Measurements from ENCODE around the gene ANKRD37.

DNA sequence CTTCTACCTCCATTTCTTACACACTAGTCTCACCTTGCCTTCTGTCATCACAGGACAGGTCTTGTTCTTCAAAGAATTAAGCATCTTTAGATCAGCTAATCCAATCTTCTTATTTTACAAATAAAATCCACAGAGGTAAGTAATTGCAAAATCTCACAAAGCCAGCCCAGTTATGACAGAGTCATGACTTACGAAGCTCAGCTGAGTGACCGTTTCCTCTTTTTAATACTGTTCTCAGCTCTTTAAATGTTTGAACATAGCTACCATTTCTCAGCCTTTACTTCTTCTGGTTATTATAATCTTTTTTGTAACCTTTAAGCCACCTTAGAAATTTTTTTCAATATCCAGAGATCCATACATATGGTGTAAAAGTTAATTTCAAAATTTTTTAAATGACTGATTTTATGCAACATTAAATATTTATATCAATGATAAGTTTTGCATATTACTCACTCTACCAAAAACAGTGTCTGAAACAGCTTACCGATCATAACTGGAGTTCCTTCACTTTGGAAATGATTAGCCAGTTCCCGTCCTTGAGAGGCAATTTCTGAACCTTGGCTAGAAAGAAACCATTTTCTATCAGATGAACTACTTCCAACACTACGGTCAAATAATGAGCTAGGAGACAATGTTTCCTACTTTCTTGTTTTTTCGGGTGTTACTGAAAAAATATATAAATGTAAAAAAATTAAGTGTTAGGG is 8.8 kb downstream of the ANKRD37 start:
- TF ChIP-seq, protein P1, sequence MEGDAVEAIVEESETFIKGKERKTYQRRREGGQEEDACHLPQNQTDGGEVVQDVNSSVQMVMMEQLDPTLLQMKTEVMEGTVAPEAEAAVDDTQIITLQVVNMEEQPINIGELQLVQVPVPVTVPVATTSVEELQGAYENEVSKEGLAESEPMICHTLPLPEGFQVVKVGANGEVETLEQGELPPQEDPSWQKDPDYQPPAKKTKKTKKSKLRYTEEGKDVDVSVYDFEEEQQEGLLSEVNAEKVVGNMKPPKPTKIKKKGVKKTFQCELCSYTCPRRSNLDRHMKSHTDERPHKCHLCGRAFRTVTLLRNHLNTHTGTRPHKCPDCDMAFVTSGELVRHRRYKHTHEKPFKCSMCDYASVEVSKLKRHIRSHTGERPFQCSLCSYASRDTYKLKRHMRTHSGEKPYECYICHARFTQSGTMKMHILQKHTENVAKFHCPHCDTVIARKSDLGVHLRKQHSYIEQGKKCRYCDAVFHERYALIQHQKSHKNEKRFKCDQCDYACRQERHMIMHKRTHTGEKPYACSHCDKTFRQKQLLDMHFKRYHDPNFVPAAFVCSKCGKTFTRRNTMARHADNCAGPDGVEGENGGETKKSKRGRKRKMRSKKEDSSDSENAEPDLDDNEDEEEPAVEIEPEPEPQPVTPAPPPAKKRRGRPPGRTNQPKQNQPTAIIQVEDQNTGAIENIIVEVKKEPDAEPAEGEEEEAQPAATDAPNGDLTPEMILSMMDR (conservative IDR thresholded peaks at IDR 0.05; ENCODE audit: low read length): no peak
- TF ChIP-seq EZH2phosphoT487 (IDR thresholded peaks at IDR 0.05; ENCODE audit: borderline replicate concordance): no peak

All from Loucy (cell line).